DOHH2 (cell line): ENCODE results near the gene TNFSF12.

Experiments used
- H3F3A ChIP-seq: fragments of 200-600 bp; sonication (generic), shearing (Covaris generic); 2 replicates; pipeline ENCODE4 v1.6.0; 2016; ENCODE audit warnings: antibody characterized with exemption, mild to moderate bottlenecking; ENCODE audit not compliant: control insufficient read depth, insufficient read depth
- H3K27ac ChIP-seq: fragments of 200-600 bp; sonication (generic); 2 replicates; pipeline ENCODE4 v1.5.1; 2014; ENCODE audit warnings: low read depth, mild to moderate bottlenecking, low read length, moderate library complexity
- H3K27me3 ChIP-seq: fragments of 200-600 bp; sonication (generic); 2 replicates; pipeline ENCODE4 v1.6.1; 2014; ENCODE audit warnings: mild to moderate bottlenecking, low read length, mixed read lengths; ENCODE audit not compliant: control insufficient read depth
- H3K36me3 ChIP-seq: fragments of 200-600 bp; sonication (generic); 2 replicates; pipeline ENCODE4 v1.6.1; 2014; ENCODE audit warnings: mild to moderate bottlenecking, low read length, moderate library complexity, mixed read lengths; ENCODE audit not compliant: control insufficient read depth
- H3K4me1 ChIP-seq: fragments of 200-600 bp; sonication (generic); 2 replicates; pipeline ENCODE4 v1.6.1; 2014; ENCODE audit warnings: mild to moderate bottlenecking, low read length, mixed read lengths; ENCODE audit not compliant: control insufficient read depth
- H3K4me2 ChIP-seq: fragments of 200-600 bp; sonication (generic); 2 replicates; pipeline ENCODE4 v1.6.0; 2014; ENCODE audit warnings: mild to moderate bottlenecking, low read length, moderate library complexity
- H3K4me3 ChIP-seq: fragments of 200-600 bp; sonication (generic); 2 replicates; pipeline ENCODE4 v1.5.1; 2014; ENCODE audit warnings: mild to moderate bottlenecking, low read length, mixed read lengths
- H3K79me2 ChIP-seq: fragments of 200-600 bp; sonication (generic); 2 replicates; pipeline ENCODE4 v1.6.1; 2014; ENCODE audit warnings: mild to moderate bottlenecking, low read length, mixed read lengths; ENCODE audit not compliant: control insufficient read depth
- H3K9me2 ChIP-seq: fragments of 200-600 bp; sonication (generic); replicated peaks from 2 replicates; pipeline ENCODE4 v1.6.1; 2014; ENCODE audit warnings: mild to moderate bottlenecking, low read length, mixed read lengths; ENCODE audit not compliant: control insufficient read depth
- H3K9me3 ChIP-seq: fragments of 200-600 bp; sonication (generic); 2 replicates; pipeline ENCODE4 v1.6.1; 2014; ENCODE audit warnings: antibody characterized with exemption, low read length, mixed read lengths; ENCODE audit not compliant: control insufficient read depth, insufficient read depth
- H4K20me1 ChIP-seq: fragments of 200-600 bp; sonication (generic); 2 replicates; pipeline ENCODE4 v1.6.0; 2014; ENCODE audit warnings: low read depth, mild to moderate bottlenecking, antibody characterized with exemption, low read length, moderate library complexity; ENCODE audit not compliant: control insufficient read depth, insufficient read depth
- EZH2phosphoT487 ChIP-seq: fragments of 200-600 bp; sonication (generic); IDR thresholded peaks from 2 replicates; pipeline ENCODE4 v1.6.1; 2017; ENCODE audit warnings: borderline replicate concordance, mild to moderate bottlenecking, antibody characterized with exemption, low read length, moderate library complexity, mixed read lengths
- TF ChIP-seq, protein P1 (sequence below): fragments of 200-600 bp; sonication (generic); IDR thresholded peaks from one replicate; pipeline ENCODE4 v1.5.1; 2014; ENCODE audit warnings: antibody characterized with exemption, mild to moderate bottlenecking, low read depth, low read length; ENCODE audit not compliant: poor library complexity, severe bottlenecking

The TNFSF12 gene

DNA sequence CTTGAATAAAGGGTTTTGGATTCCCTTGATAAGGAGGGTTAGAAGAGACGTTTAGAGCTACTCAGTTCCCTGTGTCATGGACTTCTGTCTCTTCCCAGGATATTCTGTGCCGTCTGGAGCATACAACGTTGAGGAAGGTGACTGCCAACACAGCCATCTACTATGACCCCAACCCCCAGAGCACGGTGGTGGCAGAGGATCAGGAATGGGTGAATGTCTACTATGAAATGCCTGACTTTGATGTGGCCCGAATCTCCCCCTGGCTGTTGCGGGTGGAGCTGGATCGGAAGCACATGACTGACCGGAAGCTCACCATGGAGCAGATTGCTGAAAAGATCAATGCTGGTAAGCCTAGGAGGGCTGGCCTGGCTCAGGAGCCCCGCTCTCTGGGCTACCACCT lies 40.0 kb upstream of the TNFSF12 start:
- H3K9me3 ChIP-seq, result no peaks in the 10 kb centered on the region
- H3K27me3 ChIP-seq, result no peaks in the 10 kb centered on the region
- no peaks in the 10 kb centered on the region for H4K20me1 ChIP-seq
- no peak overlapping the region for H3K27ac ChIP-seq
- no peak overlapping the region for H3K4me3 ChIP-seq
- no peaks in the 10 kb centered on the region for H3K79me2 ChIP-seq
- no peaks in the 10 kb centered on the region for H3F3A ChIP-seq
- H3K4me1 ChIP-seq, result no peaks in the 10 kb centered on the region
- H3K9me2 ChIP-seq, result no peaks in the 10 kb centered on the region
- TF ChIP-seq EZH2phosphoT487, result no peak
- TF ChIP-seq, protein P1, sequence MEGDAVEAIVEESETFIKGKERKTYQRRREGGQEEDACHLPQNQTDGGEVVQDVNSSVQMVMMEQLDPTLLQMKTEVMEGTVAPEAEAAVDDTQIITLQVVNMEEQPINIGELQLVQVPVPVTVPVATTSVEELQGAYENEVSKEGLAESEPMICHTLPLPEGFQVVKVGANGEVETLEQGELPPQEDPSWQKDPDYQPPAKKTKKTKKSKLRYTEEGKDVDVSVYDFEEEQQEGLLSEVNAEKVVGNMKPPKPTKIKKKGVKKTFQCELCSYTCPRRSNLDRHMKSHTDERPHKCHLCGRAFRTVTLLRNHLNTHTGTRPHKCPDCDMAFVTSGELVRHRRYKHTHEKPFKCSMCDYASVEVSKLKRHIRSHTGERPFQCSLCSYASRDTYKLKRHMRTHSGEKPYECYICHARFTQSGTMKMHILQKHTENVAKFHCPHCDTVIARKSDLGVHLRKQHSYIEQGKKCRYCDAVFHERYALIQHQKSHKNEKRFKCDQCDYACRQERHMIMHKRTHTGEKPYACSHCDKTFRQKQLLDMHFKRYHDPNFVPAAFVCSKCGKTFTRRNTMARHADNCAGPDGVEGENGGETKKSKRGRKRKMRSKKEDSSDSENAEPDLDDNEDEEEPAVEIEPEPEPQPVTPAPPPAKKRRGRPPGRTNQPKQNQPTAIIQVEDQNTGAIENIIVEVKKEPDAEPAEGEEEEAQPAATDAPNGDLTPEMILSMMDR, result no peak
- H3K36me3 ChIP-seq, result peaks cover 90% of the 10 kb centered on the region
- no peak overlapping the region for H3K4me2 ChIP-seq

DNA sequence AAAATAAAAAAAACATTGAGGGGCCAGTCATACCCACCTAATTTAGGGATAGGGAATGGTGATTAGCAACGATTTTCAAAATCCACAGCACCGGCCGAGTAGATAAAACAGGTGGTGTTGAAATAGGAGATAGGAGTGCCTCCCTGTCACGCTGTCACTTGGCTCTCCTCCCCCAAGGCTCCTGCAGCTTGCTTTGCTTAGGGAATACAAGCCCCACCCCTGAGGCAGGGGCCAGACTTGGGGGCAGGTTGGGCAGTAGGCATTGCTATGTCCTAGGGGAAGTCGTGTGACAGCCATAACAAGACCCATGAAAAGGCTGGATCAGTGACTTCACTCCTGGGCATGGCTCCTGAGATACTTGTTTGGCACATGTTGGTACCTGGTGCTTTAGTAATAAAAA lies 38.9 kb upstream of the TNFSF12 start:
- Histone ChIP-seq H3K4me2 (no peak overlapping the region), H3K27ac (no peak overlapping the region), H3K79me2 (no peaks in the 10 kb centered on the region), H3K36me3 (peaks cover 90% of the 10 kb centered on the region), H3K4me3 (no peak overlapping the region), H3K9me2 (no peaks in the 10 kb centered on the region), H3K27me3 (no peaks in the 10 kb centered on the region), H4K20me1 (no peaks in the 10 kb centered on the region), H3F3A (no peaks in the 10 kb centered on the region), H3K9me3 (no peaks in the 10 kb centered on the region), H3K4me1 (no peaks in the 10 kb centered on the region)
- TF ChIP-seq, protein P1, result no peak
- no peak for TF ChIP-seq EZH2phosphoT487

DNA sequence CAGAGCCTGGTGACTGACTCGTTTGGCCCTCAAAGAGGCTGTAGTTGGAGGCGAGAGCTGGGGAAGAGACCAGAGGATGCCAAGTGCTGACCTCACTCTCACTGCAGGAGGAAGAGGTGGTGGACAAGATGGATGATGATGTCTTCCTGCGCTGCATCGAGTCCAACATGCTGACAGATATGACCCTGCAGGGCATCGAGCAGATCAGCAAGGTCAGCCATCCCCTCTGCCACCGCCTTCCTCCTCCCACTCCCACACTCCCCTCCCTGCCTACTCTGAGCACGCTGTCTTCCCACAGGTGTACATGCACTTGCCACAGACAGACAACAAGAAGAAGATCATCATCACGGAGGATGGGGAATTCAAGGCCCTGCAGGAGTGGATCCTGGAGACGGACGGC lies 37.8 kb upstream of the TNFSF12 start:
- Histone ChIP-seq H3K4me1 (no peaks in the 10 kb centered on the region), H3F3A (0 out of 2 replicates have a peak, but pooled peaks cover 2% of the 10 kb centered on the region), H3K4me2 (no peak overlapping the region), H3K36me3 (peaks cover 81% of the 10 kb centered on the region), H3K79me2 (no peaks in the 10 kb centered on the region), H3K27ac (no peak overlapping the region), H3K27me3 (no peaks in the 10 kb centered on the region), H3K4me3 (no peak overlapping the region), H3K9me3 (no peaks in the 10 kb centered on the region), H3K9me2 (no peaks in the 10 kb centered on the region), H4K20me1 (no peaks in the 10 kb centered on the region)
- TF ChIP-seq, protein P1, result no peak
- no peak for TF ChIP-seq EZH2phosphoT487
